ENCODE measurements around the gene MTFR2.

MTFR2 gene

DNA sequence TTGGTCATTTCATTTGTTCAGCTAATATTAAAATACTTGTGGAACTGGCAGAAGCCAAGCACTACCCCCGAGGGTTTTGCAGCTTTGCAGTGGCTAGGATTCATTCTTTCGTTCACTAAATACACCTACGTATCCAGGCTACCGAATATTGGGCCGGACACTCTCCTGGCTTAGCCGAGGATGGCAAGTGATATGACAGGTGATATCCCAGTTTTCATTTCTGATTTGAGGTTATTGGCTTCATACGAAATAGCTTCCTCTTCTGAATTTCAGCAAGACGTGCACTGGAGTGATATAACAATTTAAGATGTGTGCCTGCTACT, 536 bp upstream of the MTFR2 start:
- TF ChIP-seq MYC (IDR thresholded peaks at IDR 0.05; ENCODE audit: low read depth, low read length) (no peak), CTCF (IDR thresholded peaks at IDR 0.05; ENCODE audit: low read depth, low read length) (no peak), POLR2A (IDR thresholded peaks at IDR 0.05; ENCODE audit: extremely low read depth, insufficient read length) (no peak)
- TF ChIP-seq, protein P1, sequence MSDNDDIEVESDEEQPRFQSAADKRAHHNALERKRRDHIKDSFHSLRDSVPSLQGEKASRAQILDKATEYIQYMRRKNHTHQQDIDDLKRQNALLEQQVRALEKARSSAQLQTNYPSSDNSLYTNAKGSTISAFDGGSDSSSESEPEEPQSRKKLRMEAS (IDR thresholded peaks at IDR 0.05; ENCODE audit: low read depth, low read length): no peak

DNA sequence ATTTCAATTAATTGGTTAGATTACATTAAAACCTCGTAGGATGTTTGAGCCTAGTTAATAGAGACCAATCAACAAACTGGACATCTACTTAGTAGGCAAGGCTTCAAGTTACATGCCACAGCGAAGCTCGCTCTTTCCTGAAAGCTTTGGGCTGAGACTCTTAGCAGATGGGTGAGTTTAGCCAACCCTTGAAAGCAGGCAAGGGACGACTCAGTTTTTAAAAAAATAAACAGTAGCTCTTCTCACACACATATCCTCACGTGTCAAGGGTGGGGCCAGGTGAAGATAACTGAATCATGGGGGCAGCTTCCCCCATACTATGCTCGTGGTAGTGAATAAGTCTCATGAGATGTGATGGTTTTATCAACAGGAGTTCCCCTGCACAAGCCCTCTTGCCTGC, 775 bp downstream of the MTFR2 start:
- DNase-seq (ENCODE audit: low read depth): peak; percentile 26
- TF ChIP-seq MYC (IDR thresholded peaks at IDR 0.05; ENCODE audit: low read depth, low read length) (no peak), POLR2A (IDR thresholded peaks at IDR 0.05; ENCODE audit: extremely low read depth, insufficient read length) (no peak), CTCF (IDR thresholded peaks at IDR 0.05; ENCODE audit: low read depth, low read length) (no peak)
- TF ChIP-seq, protein P1 (IDR thresholded peaks at IDR 0.05; ENCODE audit: low read depth, low read length): no peak
- peak overlapping the region; percentile 97 for H3K4me3 ChIP-seq (ENCODE audit: low read depth, low read length)

More for the DNA sequence above, 536 bp upstream of the MTFR2 start:
- H3K4me3 ChIP-seq (ENCODE audit: low read depth, low read length): peak overlapping the region; percentile 97
- no peak for DNase-seq (ENCODE audit: low read depth)

- TF ChIP-seq CTCF (IDR thresholded peaks at IDR 0.05; ENCODE audit: low read depth, low read length): no peak
- DNase-seq (ENCODE audit: low read depth): no peak
- no peak overlapping the region for H3K4me3 ChIP-seq (ENCODE audit: low read depth, low read length)
These were observed 6.0 kb downstream of the MTFR2 start for GRCh38 chr6:136244061-136244616.

GRCh38 chr6:136236466-136237293, 13.4 kb downstream of the MTFR2 start:
- DNase-seq (ENCODE audit: low read depth): no peak
- H3K4me3 ChIP-seq (ENCODE audit: low read depth, low read length): no peak overlapping the region
- TF ChIP-seq MYC (IDR thresholded peaks at IDR 0.05; ENCODE audit: low read depth, low read length): no peak
- TF ChIP-seq, protein P1 (IDR thresholded peaks at IDR 0.05; ENCODE audit: low read depth, low read length): no peak
- no peak for TF ChIP-seq POLR2A (IDR thresholded peaks at IDR 0.05; ENCODE audit: extremely low read depth, insufficient read length)
- no peak for TF ChIP-seq CTCF (IDR thresholded peaks at IDR 0.05; ENCODE audit: low read depth, low read length)

DNA sequence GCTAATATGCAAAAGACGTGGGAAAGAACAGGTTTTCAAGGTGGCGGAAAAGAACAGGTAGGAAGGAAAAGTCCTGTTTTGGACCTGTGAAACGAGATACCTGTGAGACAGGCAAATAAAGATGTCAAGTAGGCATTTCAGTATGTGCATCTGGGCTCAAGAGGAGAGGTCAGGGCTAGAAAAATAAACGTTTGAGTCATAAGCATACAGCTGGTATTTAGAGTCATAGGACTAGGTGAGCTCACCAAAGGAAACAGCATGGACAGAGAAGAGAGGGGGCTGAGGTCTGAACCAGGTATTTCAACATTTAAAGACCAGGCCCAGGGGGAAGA, 14.9 kb downstream of the MTFR2 start:
- TF ChIP-seq MYC (IDR thresholded peaks at IDR 0.05; ENCODE audit: low read depth, low read length) (no peak), CTCF (IDR thresholded peaks at IDR 0.05; ENCODE audit: low read depth, low read length) (no peak), POLR2A (IDR thresholded peaks at IDR 0.05; ENCODE audit: extremely low read depth, insufficient read length) (no peak)
- no peak for DNase-seq (ENCODE audit: low read depth)

DNA sequence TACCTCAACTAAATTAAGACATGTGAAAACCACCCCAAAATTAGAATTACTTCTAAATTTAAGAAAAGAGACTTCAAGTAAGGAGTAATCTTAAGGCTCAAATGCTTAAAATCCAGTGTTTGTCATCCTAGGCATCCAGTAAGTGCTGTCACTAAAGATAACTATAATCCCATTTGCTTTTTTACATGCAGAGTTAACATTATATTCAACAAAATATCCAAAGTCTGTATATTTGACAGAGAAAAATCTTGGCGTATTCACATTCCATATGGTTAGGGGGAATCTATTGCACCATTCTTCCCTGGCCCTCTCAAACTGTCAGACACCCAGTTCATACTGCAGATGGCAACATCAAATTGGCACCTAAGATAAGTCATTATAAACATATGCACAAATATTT, 17.4 kb downstream of the MTFR2 start:
- DNase-seq (ENCODE audit: low read depth): no peak
- H3K4me3 ChIP-seq (ENCODE audit: low read depth, low read length): no peak overlapping the region
- no peak for TF ChIP-seq POLR2A (IDR thresholded peaks at IDR 0.05; ENCODE audit: extremely low read depth, insufficient read length)
- TF ChIP-seq, protein P1 (IDR thresholded peaks at IDR 0.05; ENCODE audit: low read depth, low read length): no peak
- TF ChIP-seq MYC (IDR thresholded peaks at IDR 0.05; ENCODE audit: low read depth, low read length): no peak
- no peak for TF ChIP-seq CTCF (IDR thresholded peaks at IDR 0.05; ENCODE audit: low read depth, low read length)

More for the DNA sequence above, 14.9 kb downstream of the MTFR2 start:
- no peak overlapping the region for H3K4me3 ChIP-seq (ENCODE audit: low read depth, low read length)

Measured in NB4 (cell line).